PC-3 (cell line): ENCODE results near the gene RAB3IP. TPM values are rescaled to one million over a fixed set of nuclear protein-coding genes. Genes with fewer than 3 reads are reported as not detected.

ENCODE experiments used
- ATAC-seq: fragments of 200-7000 bp; cut with Tn5 transposase; 2 replicates; pipeline ENCODE4 v1.9.1; 2020; ENCODE audit warnings: mild to moderate bottlenecking, moderate library complexity
- BruUV-seq: library from RNA; stranded (reverse); fragments of 400-500 nt; replicated peaks from 2 replicates; lab custom pipeline; 2021; lab: Mats Ljungman, UMichigan
- CTCF ChIA-PET: fragments of 300-600 bp; sonication (Branson Sonifier 250); formaldehyde crosslinking; loops from one replicate; lab custom pipeline; 2022; ENCODE audit warnings: antibody characterized with exemption; lab: Charles Lee
- POLR2A ChIA-PET: fragments of 300-600 bp; sonication (Branson Sonifier 250); formaldehyde crosslinking; loops from one replicate; lab custom pipeline; 2022; ENCODE audit warnings: antibody characterized with exemption; ENCODE audit not compliant: unreplicated experiment; lab: Charles Lee
- DNase-seq: peaks from one replicate; pipeline ENCODE4 v3.0.0-alpha.2; 2015
- H2AFZ ChIP-seq: fragments of 300-600 bp; sonication (generic); 2 replicates; pipeline ENCODE4 v1.6.0; 2016; ENCODE audit warnings: antibody characterized with exemption, low read length
- H3F3A ChIP-seq: fragments of 300-600 bp; sonication (generic); one replicate; pipeline ENCODE4 v1.6.0; 2017; ENCODE audit warnings: antibody characterized with exemption, low read length, control low read depth, mild to moderate bottlenecking; ENCODE audit not compliant: unreplicated experiment
- H3K27ac ChIP-seq: fragments of 300-600 bp; sonication (generic); 2 replicates; pipeline ENCODE4 v1.5.1; 2016; ENCODE audit warnings: mild to moderate bottlenecking, low read length
- H3K27me3 ChIP-seq: fragments of 300-600 bp; sonication (generic); 2 replicates; pipeline ENCODE4 v1.6.1; 2016; ENCODE audit warnings: low read length, mixed read lengths
- H3K36me3 ChIP-seq: fragments of 300-600 bp; sonication (generic); 2 replicates; pipeline ENCODE4 v1.6.1; 2016; ENCODE audit warnings: low read depth, mixed run types, low read length, mixed read lengths
- H3K4me1 ChIP-seq: fragments of 300-600 bp; sonication (generic); 2 replicates; pipeline ENCODE4 v1.5.1; 2016; ENCODE audit warnings: low read length; ENCODE audit not compliant: insufficient read depth
- H3K4me2 ChIP-seq: fragments of 300-600 bp; sonication (generic); 2 replicates; pipeline ENCODE4 v1.6.0; 2016; ENCODE audit warnings: low read length
- H3K4me3 ChIP-seq: fragments of 300-600 bp; sonication (generic); 2 replicates; pipeline ENCODE4 v1.5.1; 2016; ENCODE audit warnings: mild to moderate bottlenecking, low read length, mixed read lengths
- H3K79me2 ChIP-seq: fragments of 300-600 bp; sonication (generic); 2 replicates; pipeline ENCODE4 v1.6.1; 2017; ENCODE audit warnings: low read length, mixed read lengths
- H3K9ac ChIP-seq: fragments of 300-600 bp; sonication (generic); 2 replicates; pipeline ENCODE4 v1.6.0; 2016; ENCODE audit warnings: mild to moderate bottlenecking, low read length
- H3K9me2 ChIP-seq: fragments of 300-600 bp; sonication (generic); replicated peaks from 2 replicates; pipeline ENCODE4 v1.6.1; 2016; ENCODE audit warnings: mixed run types, low read length, mixed read lengths
- H3K9me3 ChIP-seq: fragments of 300-600 bp; sonication (generic); 2 replicates; pipeline ENCODE4 v1.6.1; 2016; ENCODE audit warnings: low read length, mixed read lengths
- H4K20me1 ChIP-seq: fragments of 300-600 bp; sonication (generic); 2 replicates; pipeline ENCODE4 v1.6.1; 2016; ENCODE audit warnings: low read length, mixed read lengths
- CTCF ChIP-seq: fragments of 300-600 bp; sonication (generic); conservative IDR thresholded peaks from 2 replicates; pipeline ENCODE4 v1.5.1; 2017; ENCODE audit warnings: antibody characterized with exemption, low read depth, mild to moderate bottlenecking, low read length
- EZH2 ChIP-seq: fragments of 300-600 bp; sonication (generic); IDR thresholded peaks from one replicate; pipeline ENCODE4 v1.6.1; 2017; ENCODE audit warnings: antibody characterized with exemption, mild to moderate bottlenecking, low read length; ENCODE audit not compliant: unreplicated experiment
- EZH2phosphoT487 ChIP-seq: fragments of 300-600 bp; sonication (generic); IDR thresholded peaks from 2 replicates; pipeline ENCODE4 v1.6.1; 2018; ENCODE audit warnings: mild to moderate bottlenecking, antibody characterized with exemption, low read length, borderline replicate concordance
- intact Hi-C: fragments of 100-400 bp; cut with micrococcal nuclease; formaldehyde crosslinking; loops from 2 replicates; pipeline ENCODE4 v1.9.0; 2023
- total RNA-seq: library from RNA; depleted of rRNA; stranded (reverse); fragments of >200 nt; gene quantifications from 2 replicates; pipeline ENCODE4 v1.2.3, GENCODE V29; 2014

Gene RAB3IP
- total RNA-seq, 1 experiment from 2014 or later: 28.6 TPM

- no peak overlapping the region for H2AFZ ChIP-seq
- DNase-seq (no peak), ATAC-seq (no peak)
- no peaks in the 10 kb centered on the region for H3F3A ChIP-seq
- no peaks in the 10 kb centered on the region for H3K27me3 ChIP-seq
- H3K4me2 ChIP-seq: no peak overlapping the region
- no peak overlapping the region for H3K27ac ChIP-seq
- no TSS peak for BruUV-seq
- H3K36me3 ChIP-seq: no peaks in the 10 kb centered on the region
- no peaks in the 10 kb centered on the region for H3K4me1 ChIP-seq
- H4K20me1 ChIP-seq: no peaks in the 10 kb centered on the region
- no peak overlapping the region for H3K4me3 ChIP-seq
- no peaks in the 10 kb centered on the region for H3K9me2 ChIP-seq
- no peak overlapping the region for H3K9ac ChIP-seq
- POLR2A ChIA-PET: no interaction called here
- no peaks in the 10 kb centered on the region for H3K9me3 ChIP-seq
- CTCF ChIA-PET: no interaction called here
- intact Hi-C loops: no loop called here
- TF ChIP-seq EZH2 (no peak), EZH2phosphoT487 (no peak)
- no peaks in the 10 kb centered on the region for H3K79me2 ChIP-seq
Measured at GRCh38 chr12:69835081-69835480, 96.4 kb downstream of the RAB3IP start.

GRCh38 chr12:69836015-69836414 is 97.4 kb downstream of the RAB3IP start:
- Histone ChIP-seq H3K36me3 (no peaks in the 10 kb centered on the region), H3K9ac (no peak overlapping the region), H3K4me1 (no peaks in the 10 kb centered on the region), H3K4me2 (no peak overlapping the region), H3K79me2 (no peaks in the 10 kb centered on the region), H3K9me2 (no peaks in the 10 kb centered on the region), H3K27ac (no peak overlapping the region), H3K4me3 (no peak overlapping the region), H4K20me1 (no peaks in the 10 kb centered on the region), H2AFZ (no peak overlapping the region), H3K9me3 (no peaks in the 10 kb centered on the region), H3F3A (no peaks in the 10 kb centered on the region), H3K27me3 (no peaks in the 10 kb centered on the region)
- ChIA-PET CTCF (no interaction called here), POLR2A (no interaction called here)
- intact Hi-C loops: no loop called here
- TF ChIP-seq EZH2phosphoT487 (no peak), EZH2 (no peak), CTCF (no peak)
- DNase-seq: no peak
- no peak for ATAC-seq
- no TSS peak for BruUV-seq

- no peak for ATAC-seq
- no peaks in the 10 kb centered on the region for H3K36me3 ChIP-seq
- H3F3A ChIP-seq: no peaks in the 10 kb centered on the region
- CTCF ChIA-PET: no interaction called here
- intact Hi-C loops: no loop called here
- no peak overlapping the region for H3K9ac ChIP-seq
- no peak for DNase-seq
- H3K9me2 ChIP-seq: no peaks in the 10 kb centered on the region
- no peaks in the 10 kb centered on the region for H3K4me1 ChIP-seq
- no peak for TF ChIP-seq EZH2
- no peak for TF ChIP-seq EZH2phosphoT487
- TF ChIP-seq CTCF: no peak
- no peaks in the 10 kb centered on the region for H3K9me3 ChIP-seq
- no peaks in the 10 kb centered on the region for H4K20me1 ChIP-seq
- H2AFZ ChIP-seq: no peak overlapping the region
- no peaks in the 10 kb centered on the region for H3K79me2 ChIP-seq
- no peak overlapping the region for H3K27ac ChIP-seq
- no TSS peak for BruUV-seq
- no peaks in the 10 kb centered on the region for H3K27me3 ChIP-seq
- POLR2A ChIA-PET: no interaction called here
- H3K4me3 ChIP-seq: no peak overlapping the region
- no peak overlapping the region for H3K4me2 ChIP-seq
Measured at GRCh38 chr12:69837191-69837590, 98.5 kb downstream of the RAB3IP start.
